Uterus (tissue), 2 donors: Measurements from ENCODE around the gene TRIP12.

Experiments
- CTCF ChIP-seq, 4 experiments: fragments of 200-600 bp in 2 of 4; fragments of 450-650 bp in 2 of 4; sonication (generic) in 2 of 4; IDR thresholded peaks; one replicate each; pipeline ENCODE4 v1.5.1; 2016 to 2019; ENCODE audit warnings: antibody characterized with exemption in 4 of 4, mild to moderate bottlenecking in 2 of 4, moderate library complexity in 1 of 4
- POLR2A ChIP-seq, 2 donors: fragments of 450-650 bp; IDR thresholded peaks; one replicate each; pipeline ENCODE4 v1.6.1; 2016; ENCODE audit warnings: antibody characterized with exemption in 2 of 2, mild to moderate bottlenecking in 1 of 2, moderate library complexity in 1 of 2

GRCh38 chr2:229901819-229902218 is 20.0 kb downstream of the TRIP12 start:
- TF ChIP-seq CTCF (IDR thresholded peaks at IDR 0.05) (no peak), POLR2A (IDR thresholded peaks at IDR 0.05) (no peak)
